Measurements from ENCODE around the gene TYRO3.
"Not testable (repeated sequence)": the region's sequence is repeated elsewhere in the genome, so short reads cannot be mapped to it uniquely, and the experiment has no call there.

DNA sequence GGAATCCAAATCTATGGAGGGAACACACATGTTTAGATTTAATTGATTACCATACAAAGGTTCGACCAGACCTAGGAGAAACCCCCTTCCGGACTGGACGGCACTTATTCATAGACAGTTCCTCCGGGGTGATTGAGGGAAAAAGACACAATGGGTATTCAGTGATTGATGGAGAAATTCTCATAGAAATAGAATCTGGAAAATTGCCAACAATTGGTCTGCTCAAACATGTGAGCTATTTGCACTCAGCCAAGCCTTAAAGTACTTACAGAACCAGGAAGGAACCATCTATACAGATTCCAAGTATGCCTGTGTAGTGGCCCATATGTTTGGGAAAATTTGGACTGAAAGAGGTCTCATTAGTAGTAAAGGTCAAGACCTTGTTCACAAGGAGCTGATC lies 30.0 kb downstream of the TYRO3 start:
- not testable (repeated sequence) for TF ChIP-seq POLR2AphosphoS2 (IDR thresholded peaks at IDR 0.05; ENCODE audit: low read depth, low read length); TBL1XR1 (IDR thresholded peaks at IDR 0.05; ENCODE audit: borderline replicate concordance, low read length, partially characterized antibody)
- TF ChIP-seq, protein P1, sequence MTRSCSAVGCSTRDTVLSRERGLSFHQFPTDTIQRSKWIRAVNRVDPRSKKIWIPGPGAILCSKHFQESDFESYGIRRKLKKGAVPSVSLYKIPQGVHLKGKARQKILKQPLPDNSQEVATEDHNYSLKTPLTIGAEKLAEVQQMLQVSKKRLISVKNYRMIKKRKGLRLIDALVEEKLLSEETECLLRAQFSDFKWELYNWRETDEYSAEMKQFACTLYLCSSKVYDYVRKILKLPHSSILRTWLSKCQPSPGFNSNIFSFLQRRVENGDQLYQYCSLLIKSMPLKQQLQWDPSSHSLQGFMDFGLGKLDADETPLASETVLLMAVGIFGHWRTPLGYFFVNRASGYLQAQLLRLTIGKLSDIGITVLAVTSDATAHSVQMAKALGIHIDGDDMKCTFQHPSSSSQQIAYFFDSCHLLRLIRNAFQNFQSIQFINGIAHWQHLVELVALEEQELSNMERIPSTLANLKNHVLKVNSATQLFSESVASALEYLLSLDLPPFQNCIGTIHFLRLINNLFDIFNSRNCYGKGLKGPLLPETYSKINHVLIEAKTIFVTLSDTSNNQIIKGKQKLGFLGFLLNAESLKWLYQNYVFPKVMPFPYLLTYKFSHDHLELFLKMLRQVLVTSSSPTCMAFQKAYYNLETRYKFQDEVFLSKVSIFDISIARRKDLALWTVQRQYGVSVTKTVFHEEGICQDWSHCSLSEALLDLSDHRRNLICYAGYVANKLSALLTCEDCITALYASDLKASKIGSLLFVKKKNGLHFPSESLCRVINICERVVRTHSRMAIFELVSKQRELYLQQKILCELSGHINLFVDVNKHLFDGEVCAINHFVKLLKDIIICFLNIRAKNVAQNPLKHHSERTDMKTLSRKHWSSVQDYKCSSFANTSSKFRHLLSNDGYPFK (CRISPR knock-in tag; IDR thresholded peaks at IDR 0.05; ENCODE audit: borderline replicate concordance) = not testable (repeated sequence)
- TF ChIP-seq, protein P2, sequence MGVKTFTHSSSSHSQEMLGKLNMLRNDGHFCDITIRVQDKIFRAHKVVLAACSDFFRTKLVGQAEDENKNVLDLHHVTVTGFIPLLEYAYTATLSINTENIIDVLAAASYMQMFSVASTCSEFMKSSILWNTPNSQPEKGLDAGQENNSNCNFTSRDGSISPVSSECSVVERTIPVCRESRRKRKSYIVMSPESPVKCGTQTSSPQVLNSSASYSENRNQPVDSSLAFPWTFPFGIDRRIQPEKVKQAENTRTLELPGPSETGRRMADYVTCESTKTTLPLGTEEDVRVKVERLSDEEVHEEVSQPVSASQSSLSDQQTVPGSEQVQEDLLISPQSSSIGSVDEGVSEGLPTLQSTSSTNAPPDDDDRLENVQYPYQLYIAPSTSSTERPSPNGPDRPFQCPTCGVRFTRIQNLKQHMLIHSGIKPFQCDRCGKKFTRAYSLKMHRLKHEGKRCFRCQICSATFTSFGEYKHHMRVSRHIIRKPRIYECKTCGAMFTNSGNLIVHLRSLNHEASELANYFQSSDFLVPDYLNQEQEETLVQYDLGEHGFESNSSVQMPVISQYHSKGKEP (CRISPR knock-in tag; IDR thresholded peaks at IDR 0.05) = not testable (repeated sequence)
- TF ChIP-seq, protein P3, sequence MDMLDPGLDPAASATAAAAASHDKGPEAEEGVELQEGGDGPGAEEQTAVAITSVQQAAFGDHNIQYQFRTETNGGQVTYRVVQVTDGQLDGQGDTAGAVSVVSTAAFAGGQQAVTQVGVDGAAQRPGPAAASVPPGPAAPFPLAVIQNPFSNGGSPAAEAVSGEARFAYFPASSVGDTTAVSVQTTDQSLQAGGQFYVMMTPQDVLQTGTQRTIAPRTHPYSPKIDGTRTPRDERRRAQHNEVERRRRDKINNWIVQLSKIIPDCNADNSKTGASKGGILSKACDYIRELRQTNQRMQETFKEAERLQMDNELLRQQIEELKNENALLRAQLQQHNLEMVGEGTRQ (IDR thresholded peaks at IDR 0.05; ENCODE audit: low read depth, low read length) = not testable (repeated sequence)
- TF ChIP-seq, protein P3 (CRISPR knock-in tag; IDR thresholded peaks at IDR 0.05; ENCODE audit: borderline replicate concordance) = not testable (repeated sequence)
- TF ChIP-seq, protein P4, sequence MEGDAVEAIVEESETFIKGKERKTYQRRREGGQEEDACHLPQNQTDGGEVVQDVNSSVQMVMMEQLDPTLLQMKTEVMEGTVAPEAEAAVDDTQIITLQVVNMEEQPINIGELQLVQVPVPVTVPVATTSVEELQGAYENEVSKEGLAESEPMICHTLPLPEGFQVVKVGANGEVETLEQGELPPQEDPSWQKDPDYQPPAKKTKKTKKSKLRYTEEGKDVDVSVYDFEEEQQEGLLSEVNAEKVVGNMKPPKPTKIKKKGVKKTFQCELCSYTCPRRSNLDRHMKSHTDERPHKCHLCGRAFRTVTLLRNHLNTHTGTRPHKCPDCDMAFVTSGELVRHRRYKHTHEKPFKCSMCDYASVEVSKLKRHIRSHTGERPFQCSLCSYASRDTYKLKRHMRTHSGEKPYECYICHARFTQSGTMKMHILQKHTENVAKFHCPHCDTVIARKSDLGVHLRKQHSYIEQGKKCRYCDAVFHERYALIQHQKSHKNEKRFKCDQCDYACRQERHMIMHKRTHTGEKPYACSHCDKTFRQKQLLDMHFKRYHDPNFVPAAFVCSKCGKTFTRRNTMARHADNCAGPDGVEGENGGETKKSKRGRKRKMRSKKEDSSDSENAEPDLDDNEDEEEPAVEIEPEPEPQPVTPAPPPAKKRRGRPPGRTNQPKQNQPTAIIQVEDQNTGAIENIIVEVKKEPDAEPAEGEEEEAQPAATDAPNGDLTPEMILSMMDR (CRISPR knock-in tag; IDR thresholded peaks at IDR 0.05) = not testable (repeated sequence)

Measured in HepG2 (cell line).